ENCODE results near the gene TXNRD2.
"Not testable (repeated sequence)": the region's sequence is repeated elsewhere in the genome, so short reads cannot be mapped to it uniquely, and the experiment has no call there.

The TXNRD2 gene

GRCh38 chr22:19888131-19888746 is 53.4 kb downstream of the TXNRD2 start:
- H3K9ac ChIP-seq (ENCODE audit: low read depth, low read length): no peak overlapping the region
- H3K27me3 ChIP-seq (ENCODE audit: control insufficient read depth, insufficient read depth, low read length): no peaks in the 10 kb centered on the region
- no peaks in the 10 kb centered on the region for H3K9me3 ChIP-seq (ENCODE audit: control insufficient read depth, insufficient read depth, low read length)
- no peak overlapping the region for H3K4me3 ChIP-seq (ENCODE audit: low read depth, low read length)
- H3K4me1 ChIP-seq (ENCODE audit: control insufficient read depth, insufficient read depth, low read length): peaks cover 4% of the 10 kb centered on the region
- H3K36me3 ChIP-seq (ENCODE audit: control insufficient read depth, insufficient read depth, low read length): peaks cover 2% of the 10 kb centered on the region

GRCh38 chr22:19887256-19887985 is 54.2 kb downstream of the TXNRD2 start:
- H3K4me3 ChIP-seq (ENCODE audit: low read depth, low read length): no peak overlapping the region
- H3K27me3 ChIP-seq (ENCODE audit: control insufficient read depth, insufficient read depth, low read length): no peaks in the 10 kb centered on the region
- H3K9me3 ChIP-seq (ENCODE audit: control insufficient read depth, insufficient read depth, low read length): no peaks in the 10 kb centered on the region
- H3K36me3 ChIP-seq (ENCODE audit: control insufficient read depth, insufficient read depth, low read length): peaks cover 2% of the 10 kb centered on the region
- H3K9ac ChIP-seq (ENCODE audit: low read depth, low read length): no peak overlapping the region
- peaks cover 4% of the 10 kb centered on the region for H3K4me1 ChIP-seq (ENCODE audit: control insufficient read depth, insufficient read depth, low read length)

GRCh38 chr22:19886605-19887255 is 54.9 kb downstream of the TXNRD2 start:
- Histone ChIP-seq H3K36me3 (ENCODE audit: control insufficient read depth, insufficient read depth, low read length) (peaks cover under 1% of the 10 kb centered on the region), H3K9ac (ENCODE audit: low read depth, low read length) (no peak overlapping the region), H3K4me1 (ENCODE audit: control insufficient read depth, insufficient read depth, low read length) (peaks cover 1% of the 10 kb centered on the region), H3K4me3 (ENCODE audit: low read depth, low read length) (no peak overlapping the region), H3K27me3 (ENCODE audit: control insufficient read depth, insufficient read depth, low read length) (no peaks in the 10 kb centered on the region), H3K9me3 (ENCODE audit: control insufficient read depth, insufficient read depth, low read length) (no peaks in the 10 kb centered on the region)

- no peak overlapping the region for H3K4me3 ChIP-seq (ENCODE audit: low read depth, low read length)
- H3K9ac ChIP-seq (ENCODE audit: low read depth, low read length): no peak overlapping the region
- H3K9me3 ChIP-seq (ENCODE audit: control insufficient read depth, insufficient read depth, low read length): no peaks in the 10 kb centered on the region
- H3K36me3 ChIP-seq (ENCODE audit: control insufficient read depth, insufficient read depth, low read length): no peaks in the 10 kb centered on the region
- peaks cover 5% of the 10 kb centered on the region for H3K4me1 ChIP-seq (ENCODE audit: control insufficient read depth, insufficient read depth, low read length)
- H3K27me3 ChIP-seq (ENCODE audit: control insufficient read depth, insufficient read depth, low read length): no peaks in the 10 kb centered on the region
Observed at GRCh38 chr22:19885841-19886592, 55.6 kb downstream of the TXNRD2 start.

- Histone ChIP-seq H3K27me3 (ENCODE audit: control insufficient read depth, insufficient read depth, low read length) (no peaks in the 10 kb centered on the region), H3K9me3 (ENCODE audit: control insufficient read depth, insufficient read depth, low read length) (no peaks in the 10 kb centered on the region), H3K4me1 (ENCODE audit: control insufficient read depth, insufficient read depth, low read length) (peaks cover 8% of the 10 kb centered on the region), H3K9ac (ENCODE audit: low read depth, low read length) (no peak overlapping the region), H3K36me3 (ENCODE audit: control insufficient read depth, insufficient read depth, low read length) (peaks cover 2% of the 10 kb centered on the region), H3K4me3 (ENCODE audit: low read depth, low read length) (no peak overlapping the region)
Observed at GRCh38 chr22:19884954-19885751, 56.5 kb downstream of the TXNRD2 start.

- Histone ChIP-seq H3K4me1 (ENCODE audit: control insufficient read depth, insufficient read depth, low read length) (peaks cover 10% of the 10 kb centered on the region), H3K9ac (ENCODE audit: low read depth, low read length) (no peak overlapping the region), H3K27me3 (ENCODE audit: control insufficient read depth, insufficient read depth, low read length) (no peaks in the 10 kb centered on the region), H3K36me3 (ENCODE audit: control insufficient read depth, insufficient read depth, low read length) (peaks cover 5% of the 10 kb centered on the region), H3K4me3 (ENCODE audit: low read depth, low read length) (no peak overlapping the region), H3K9me3 (ENCODE audit: control insufficient read depth, insufficient read depth, low read length) (no peaks in the 10 kb centered on the region)
Observed at GRCh38 chr22:19884161-19884953, 57.3 kb downstream of the TXNRD2 start.

GRCh38 chr22:19883446-19883845 is 58.2 kb downstream of the TXNRD2 start:
- not testable (repeated sequence) for H3K9ac ChIP-seq (ENCODE audit: low read depth, low read length); H3K27me3 ChIP-seq (ENCODE audit: control insufficient read depth, insufficient read depth, low read length); H3K36me3 ChIP-seq (ENCODE audit: control insufficient read depth, insufficient read depth, low read length); H3K4me3 ChIP-seq (ENCODE audit: low read depth, low read length); H3K9me3 ChIP-seq (ENCODE audit: control insufficient read depth, insufficient read depth, low read length); H3K4me1 ChIP-seq (ENCODE audit: control insufficient read depth, insufficient read depth, low read length)

GRCh38 chr22:19882446-19883381 is 58.9 kb downstream of the TXNRD2 start:
- Histone ChIP-seq H3K9me3 (ENCODE audit: control insufficient read depth, insufficient read depth, low read length) (no peaks in the 10 kb centered on the region), H3K4me1 (ENCODE audit: control insufficient read depth, insufficient read depth, low read length) (peaks cover 10% of the 10 kb centered on the region), H3K36me3 (ENCODE audit: control insufficient read depth, insufficient read depth, low read length) (peaks cover 11% of the 10 kb centered on the region), H3K4me3 (ENCODE audit: low read depth, low read length) (no peak overlapping the region), H3K9ac (ENCODE audit: low read depth, low read length) (no peak overlapping the region), H3K27me3 (ENCODE audit: control insufficient read depth, insufficient read depth, low read length) (no peaks in the 10 kb centered on the region)

- Histone ChIP-seq H3K36me3 (ENCODE audit: control insufficient read depth, insufficient read depth, low read length) (peaks cover 16% of the 10 kb centered on the region), H3K27me3 (ENCODE audit: control insufficient read depth, insufficient read depth, low read length) (no peaks in the 10 kb centered on the region), H3K4me1 (ENCODE audit: control insufficient read depth, insufficient read depth, low read length) (peaks cover 10% of the 10 kb centered on the region), H3K4me3 (ENCODE audit: low read depth, low read length) (no peak overlapping the region), H3K9ac (ENCODE audit: low read depth, low read length) (peak overlapping the region; percentile 49), H3K9me3 (ENCODE audit: control insufficient read depth, insufficient read depth, low read length) (no peaks in the 10 kb centered on the region)
Observed at GRCh38 chr22:19880786-19881569, 60.6 kb downstream of the TXNRD2 start.

Measured in iPS-15b (cell line).